Heart left ventricle (tissue), 13 donors: ENCODE measurements around the gene PRDM16.

ENCODE experiments used
- CTCF ChIP-seq, 12 donors: fragments of 200-600 bp; sonication (generic) in 4 of 12; IDR thresholded peaks; one replicate each; pipeline versions ENCODE4 v1.5.0 to v1.8.0; 2018 to 2022; ENCODE audit warnings: antibody characterized with exemption in 12 of 12, mild to moderate bottlenecking in 5 of 12
- POLR2A ChIP-seq, 2 donors: fragments of 450-650 bp; IDR thresholded peaks; one replicate each; pipeline ENCODE4 v1.6.1; 2017; ENCODE audit warnings: antibody characterized with exemption in 2 of 2, mild to moderate bottlenecking in 2 of 2, moderate library complexity in 2 of 2
- donor health status: ischemic (EF 13 %, LVEDD 7.1; RV severe dilation, severe dysfunction).
- donor health status: DM: no; HTN: yes; CAD: no.
- donor health status: DM: no; HTN: no; CAD: no.
- donor health status: ischemic (EF 25% LVEDD 6.9; RV normal size, moderate dysfunction).
- donor health status: ischemic (EF 25% LVEDD 5.7; RV mildly dilated, moderate dysfunction).
- donor health status: ischemic (EF 35%, LVEDD 5.7; RV mildly dilated, moderate dysfunction).
- donor health status: nonischemic (EF 11% LVEDD 7.7; RV severe dilation, severe dysfunction).
- donor health status: DM: yes; HTN: yes; CAD: no.
- donor health status: PGD.
- donor health status: ischemic (EF 29% LVEDD 5.4; RV normal size, mild dysfunction).
- donor health status: nonischemic (EF 23%, LVEDD 6.1; RV moderate dilation, normal function).

- no peak for TF ChIP-seq CTCF (IDR thresholded peaks at IDR 0.05)
- TF ChIP-seq POLR2A (IDR thresholded peaks at IDR 0.05), result no peak
Measured at GRCh38 chr1:3363756-3364155, 294.8 kb downstream of the PRDM16 start.
